LNCaP clone FGC (cell line): ENCODE results near the gene PTBP2.

Experiments used
- DNase-seq: peaks from one replicate; pipeline ENCODE4 v3.0.0-alpha.2; 2011; ENCODE audit warnings: low read depth
- H3K4me3 ChIP-seq: 2 replicates; pipeline ENCODE4 v1.5.1; 2011; ENCODE audit warnings: mild to moderate bottlenecking, low read depth, low read length, control low read depth
- TF ChIP-seq, protein P1 (sequence below): IDR thresholded peaks from 2 replicates; pipeline ENCODE4 v1.5.1; 2012; ENCODE audit warnings: mild to moderate bottlenecking; ENCODE audit not compliant: control insufficient read depth, insufficient read depth; ENCODE audit errors: extremely low read depth

Gene PTBP2

DNA sequence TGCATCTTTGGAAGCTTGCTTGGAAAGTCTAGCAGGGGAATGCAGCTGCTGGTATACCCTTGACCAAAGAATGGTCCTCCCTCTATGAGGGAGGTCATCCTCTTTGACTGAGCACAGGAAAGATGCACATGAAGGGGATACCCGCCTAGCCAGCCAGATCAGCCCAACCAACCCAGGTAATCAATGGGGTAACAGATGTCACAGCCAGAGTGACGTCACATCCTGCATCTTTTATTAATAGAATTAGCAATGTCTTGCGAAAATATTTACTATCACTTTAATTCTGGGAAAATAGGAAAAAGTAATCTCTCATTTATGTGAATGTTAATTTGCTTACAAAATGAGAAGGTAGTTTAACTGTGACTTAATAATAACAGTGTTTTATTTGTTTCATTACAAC, 25.6 kb upstream of the PTBP2 start:
- TF ChIP-seq, protein P1, sequence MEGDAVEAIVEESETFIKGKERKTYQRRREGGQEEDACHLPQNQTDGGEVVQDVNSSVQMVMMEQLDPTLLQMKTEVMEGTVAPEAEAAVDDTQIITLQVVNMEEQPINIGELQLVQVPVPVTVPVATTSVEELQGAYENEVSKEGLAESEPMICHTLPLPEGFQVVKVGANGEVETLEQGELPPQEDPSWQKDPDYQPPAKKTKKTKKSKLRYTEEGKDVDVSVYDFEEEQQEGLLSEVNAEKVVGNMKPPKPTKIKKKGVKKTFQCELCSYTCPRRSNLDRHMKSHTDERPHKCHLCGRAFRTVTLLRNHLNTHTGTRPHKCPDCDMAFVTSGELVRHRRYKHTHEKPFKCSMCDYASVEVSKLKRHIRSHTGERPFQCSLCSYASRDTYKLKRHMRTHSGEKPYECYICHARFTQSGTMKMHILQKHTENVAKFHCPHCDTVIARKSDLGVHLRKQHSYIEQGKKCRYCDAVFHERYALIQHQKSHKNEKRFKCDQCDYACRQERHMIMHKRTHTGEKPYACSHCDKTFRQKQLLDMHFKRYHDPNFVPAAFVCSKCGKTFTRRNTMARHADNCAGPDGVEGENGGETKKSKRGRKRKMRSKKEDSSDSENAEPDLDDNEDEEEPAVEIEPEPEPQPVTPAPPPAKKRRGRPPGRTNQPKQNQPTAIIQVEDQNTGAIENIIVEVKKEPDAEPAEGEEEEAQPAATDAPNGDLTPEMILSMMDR = no peak
- DNase-seq = no peak
- no peak overlapping the region for H3K4me3 ChIP-seq

DNA sequence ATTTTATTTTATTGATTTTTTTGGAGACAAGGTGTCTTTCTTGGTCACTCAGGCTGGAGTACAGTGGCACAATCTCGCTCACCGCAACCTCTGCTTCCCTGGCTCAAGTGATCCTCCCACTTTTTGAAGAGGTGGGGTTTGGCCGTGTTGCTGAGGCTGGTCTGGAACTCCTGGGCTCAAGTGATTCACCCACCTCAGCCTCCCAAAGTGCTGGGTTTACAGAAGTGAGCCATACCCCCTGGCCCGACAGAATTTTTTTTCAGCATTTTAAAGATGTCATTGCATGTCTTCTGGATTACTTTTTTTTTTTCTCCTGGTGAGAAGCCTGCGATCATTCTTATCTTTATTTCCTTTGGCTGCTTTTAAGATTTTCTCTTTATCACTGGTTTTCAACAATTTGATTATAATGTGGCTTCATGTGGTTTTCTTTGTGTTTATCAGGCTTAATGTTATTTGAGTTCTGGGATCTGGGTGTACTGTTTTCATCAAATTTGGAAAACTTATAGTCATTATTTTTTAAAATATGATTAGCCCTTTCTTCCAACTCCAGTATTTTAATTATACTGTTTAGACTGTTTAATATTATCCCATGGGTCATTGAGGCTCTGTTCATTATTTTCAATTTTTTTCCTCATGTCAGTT, 23.1 kb upstream of the PTBP2 start:
- DNase-seq = no peak
- no peak overlapping the region for H3K4me3 ChIP-seq
- TF ChIP-seq, protein P1 = no peak

DNA sequence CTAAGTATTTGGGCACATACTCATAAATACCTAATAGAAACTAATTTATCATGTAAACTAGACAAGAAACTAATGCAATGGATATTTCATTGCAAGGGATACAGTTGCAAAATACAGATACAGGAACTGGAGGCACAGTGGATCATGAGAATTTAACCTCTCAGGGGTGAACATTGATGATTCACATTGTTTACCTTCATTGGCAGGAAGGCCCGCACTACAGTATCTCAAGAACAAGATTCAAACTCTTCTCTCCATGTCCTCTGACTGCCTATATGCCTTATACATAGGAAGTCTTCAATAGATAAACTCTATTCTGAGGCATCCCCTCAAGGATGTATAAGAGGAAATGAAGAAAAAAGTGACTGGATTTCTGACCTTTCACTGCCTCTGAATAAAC, 18.4 kb upstream of the PTBP2 start:
- H3K4me3 ChIP-seq = no peak overlapping the region
- TF ChIP-seq, protein P1 = no peak

DNA sequence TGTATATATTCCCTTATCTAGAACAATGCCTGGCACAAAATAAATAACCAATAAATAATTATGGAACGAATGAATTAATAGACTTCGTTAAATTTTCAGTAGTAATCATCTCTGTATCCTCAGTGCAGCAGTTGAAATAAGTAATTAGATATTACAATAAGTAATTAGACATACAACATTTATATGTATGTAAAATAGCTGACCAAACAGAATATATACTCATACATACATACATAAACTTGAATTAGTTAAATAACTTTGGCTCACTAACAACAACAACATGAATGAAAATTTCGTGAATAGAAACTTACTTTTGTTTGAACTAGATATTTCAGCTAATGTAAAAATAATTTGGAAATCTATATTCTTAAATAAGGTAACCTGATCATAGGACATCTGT, 14.6 kb upstream of the PTBP2 start:
- DNase-seq = no peak
- TF ChIP-seq, protein P1 = no peak
- no peak overlapping the region for H3K4me3 ChIP-seq

More for the DNA sequence above, 18.4 kb upstream of the PTBP2 start:
- DNase-seq = no peak

DNA sequence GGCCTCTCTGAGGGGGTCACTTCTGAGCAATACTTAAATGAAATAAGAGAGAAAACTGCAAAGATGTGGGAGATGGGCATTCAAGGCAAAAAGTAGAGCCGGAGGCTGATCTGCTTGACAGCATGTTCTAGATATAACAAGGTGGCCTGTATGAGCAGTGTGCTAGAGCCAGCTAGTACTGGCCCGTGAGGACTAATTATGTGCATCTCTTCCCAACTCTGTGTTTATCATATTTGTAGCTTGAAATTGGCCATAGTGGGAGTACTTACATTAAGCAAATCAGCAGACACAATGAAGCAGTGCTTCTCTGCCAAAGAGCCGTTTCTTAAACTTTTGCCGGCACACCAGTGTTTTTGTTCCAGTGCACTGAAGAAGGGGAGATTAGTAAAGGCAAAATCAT, 13.1 kb upstream of the PTBP2 start:
- TF ChIP-seq, protein P1 = no peak
- no peak overlapping the region for H3K4me3 ChIP-seq
- no peak for DNase-seq

DNA sequence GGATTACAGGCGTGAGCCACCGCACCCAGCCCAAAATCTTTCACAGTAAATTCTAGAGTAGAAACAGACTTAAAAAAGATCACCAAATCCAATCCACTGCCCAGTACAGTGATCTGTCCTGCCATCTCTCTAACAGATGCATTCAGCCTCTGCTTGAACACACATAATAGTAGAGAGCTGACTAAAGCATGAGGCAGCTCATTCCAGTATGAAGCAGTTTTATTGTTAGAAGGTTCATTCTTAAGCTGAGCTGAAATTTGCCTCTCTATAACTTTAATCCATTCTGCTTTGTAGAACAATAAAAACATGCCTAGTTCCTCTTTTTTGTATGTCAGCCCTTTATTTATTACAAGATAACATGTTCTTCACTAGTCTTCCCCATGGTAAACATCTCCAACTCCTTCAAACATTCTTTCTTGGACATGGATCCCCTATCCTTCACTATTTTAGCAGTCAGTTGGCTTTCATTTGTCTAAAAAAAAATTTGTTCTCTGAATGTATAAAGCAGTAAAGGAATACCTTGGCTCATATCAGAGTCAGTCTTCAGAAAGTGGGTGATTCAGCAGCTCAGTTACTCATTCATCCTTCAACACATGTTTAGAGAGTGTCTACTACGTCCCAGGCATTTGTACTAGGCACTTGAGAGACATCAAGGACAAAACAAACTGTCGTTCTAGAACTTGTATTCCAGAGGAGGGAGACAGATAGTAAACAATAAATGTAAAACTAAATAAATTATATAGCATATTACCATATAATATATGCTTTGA, 10.7 kb upstream of the PTBP2 start:
- DNase-seq = no peak
- TF ChIP-seq, protein P1 = no peak

DNA sequence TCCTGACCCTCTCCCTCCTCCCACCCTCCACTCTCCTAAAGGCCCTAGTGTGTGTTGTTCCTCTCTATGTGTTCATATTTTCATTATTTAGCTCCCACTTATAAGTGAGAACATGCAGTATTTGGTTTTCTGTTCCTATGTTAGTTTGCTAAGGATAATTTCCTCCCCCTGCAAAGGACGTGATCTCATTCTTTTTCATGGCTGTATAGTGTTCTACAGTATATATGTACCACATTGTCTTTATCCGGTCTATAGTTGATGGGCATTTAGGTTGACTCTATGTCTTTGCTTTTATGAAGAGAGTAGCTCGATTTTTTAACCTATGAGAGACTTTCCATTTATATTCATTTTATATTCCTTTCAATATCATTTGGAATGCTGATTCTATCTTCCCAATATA, 7.9 kb upstream of the PTBP2 start:
- TF ChIP-seq, protein P1 = no peak
- no peak for DNase-seq
- no peak overlapping the region for H3K4me3 ChIP-seq

More for the DNA sequence above, 10.7 kb upstream of the PTBP2 start:
- H3K4me3 ChIP-seq = no peak overlapping the region
